ENCODE data around the gene GRK5.

Gene GRK5

GRCh38 chr10:119209035-119209735, 1.8 kb downstream of the GRK5 start:
- CTCF ChIA-PET, result interaction anchor here (0.6 to 4.6 kb wide), 14 partner anchors 9 to 280 kb away, joined by 3 to 27 read pairs (median 4); no protein-coding TSS in a partner anchor
- peak; percentile 76 for DNase-seq (ENCODE audit: extremely low spot score)
- no peak for TF ChIP-seq SUZ12 (IDR thresholded peaks at IDR 0.05)
- no peak for TF ChIP-seq PKNOX1 (IDR thresholded peaks at IDR 0.05)
- TF ChIP-seq ARNT (IDR thresholded peaks at IDR 0.05), result no peak
- no peak for TF ChIP-seq LEF1 (IDR thresholded peaks at IDR 0.05; ENCODE audit: borderline replicate concordance)
- TF ChIP-seq BHLHE40 (IDR thresholded peaks at IDR 0.05; ENCODE audit: borderline replicate concordance), result no peak
- no peak for TF ChIP-seq CTBP1 (IDR thresholded peaks at IDR 0.05; ENCODE audit: borderline replicate concordance)
- TF ChIP-seq FOXM1 (IDR thresholded peaks at IDR 0.05; ENCODE audit: borderline replicate concordance), result no peak
- TF ChIP-seq ELF4 (IDR thresholded peaks at IDR 0.05), result no peak
- TF ChIP-seq FOXK2 (IDR thresholded peaks at IDR 0.05), result no peak
- TF ChIP-seq L3MBTL2 (conservative IDR thresholded peaks at IDR 0.05), result no peak
- TF ChIP-seq HDGF (IDR thresholded peaks at IDR 0.05; ENCODE audit: borderline replicate concordance), result no peak
- TF ChIP-seq TARDBP (IDR thresholded peaks at IDR 0.05), result no peak
- TF ChIP-seq FOXA1 (IDR thresholded peaks at IDR 0.05), result no peak
- POLR2A ChIA-PET, result interaction anchor here (0.7 kb wide), 1 partner anchor 208 kb away, joined by 4 read pairs; no protein-coding TSS in a partner anchor

- POLR2A ChIA-PET, result interaction anchor here (0.7 kb wide), 1 partner anchor 207 kb away, joined by 4 read pairs; no protein-coding TSS in a partner anchor
Observed at GRCh38 chr10:119209736-119210355, 2.5 kb downstream of the GRK5 start.

DNA sequence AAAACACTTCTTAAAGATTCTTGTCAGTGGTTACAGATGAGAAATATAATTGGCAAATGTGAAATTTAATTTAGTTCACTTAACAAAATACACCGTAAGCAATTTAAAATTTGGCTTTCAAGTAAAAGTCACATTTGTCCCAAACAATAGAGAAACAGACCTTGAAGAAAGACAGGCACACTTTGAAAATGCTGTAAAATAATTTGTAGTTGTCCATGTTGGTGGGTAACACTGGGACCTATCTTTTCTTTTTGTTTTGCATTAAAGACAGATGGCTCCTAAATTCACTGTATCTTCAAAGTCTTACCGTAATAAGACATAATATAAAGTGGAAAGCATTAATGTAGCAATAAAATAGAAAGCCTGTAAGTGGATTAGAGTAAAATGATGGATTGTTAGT, 3.3 kb downstream of the GRK5 start:
- DNase-seq (ENCODE audit: extremely low spot score), result no peak
- POLR2A ChIA-PET, result interaction anchor here (0.8 kb wide), 1 partner anchor 165 kb away, joined by 3 read pairs; no protein-coding TSS in a partner anchor
- TF ChIP-seq FOXM1 (IDR thresholded peaks at IDR 0.05; ENCODE audit: borderline replicate concordance) (no peak), L3MBTL2 (conservative IDR thresholded peaks at IDR 0.05) (no peak), BHLHE40 (IDR thresholded peaks at IDR 0.05; ENCODE audit: borderline replicate concordance) (no peak), LEF1 (IDR thresholded peaks at IDR 0.05; ENCODE audit: borderline replicate concordance) (no peak), HDGF (IDR thresholded peaks at IDR 0.05; ENCODE audit: borderline replicate concordance) (no peak), SP1 (IDR thresholded peaks at IDR 0.05) (no peak), FOXK2 (IDR thresholded peaks at IDR 0.05) (no peak), SUZ12 (IDR thresholded peaks at IDR 0.05) (no peak), CTBP1 (IDR thresholded peaks at IDR 0.05; ENCODE audit: borderline replicate concordance) (no peak), ARNT (IDR thresholded peaks at IDR 0.05) (no peak), ELF4 (IDR thresholded peaks at IDR 0.05) (no peak), NFRKB (IDR thresholded peaks at IDR 0.05) (no peak), ZNF384 (IDR thresholded peaks at IDR 0.05) (no peak)
- CTCF ChIA-PET, result interaction anchor here (0.6 to 1.7 kb wide), 3 partner anchors 11 to 211 kb away, joined by 3 to 6 read pairs (median 3); no protein-coding TSS in a partner anchor

More at GRCh38 chr10:119209736-119210355, 2.5 kb downstream of the GRK5 start:
- DNase-seq (ENCODE audit: extremely low spot score), result no peak
- no peak for TF ChIP-seq ZNF384 (IDR thresholded peaks at IDR 0.05)
- TF ChIP-seq BHLHE40 (IDR thresholded peaks at IDR 0.05; ENCODE audit: borderline replicate concordance), result no peak
- TF ChIP-seq HDGF (IDR thresholded peaks at IDR 0.05; ENCODE audit: borderline replicate concordance), result no peak
- TF ChIP-seq L3MBTL2 (conservative IDR thresholded peaks at IDR 0.05), result no peak
- no peak for TF ChIP-seq SP1 (IDR thresholded peaks at IDR 0.05)
- TF ChIP-seq LEF1 (IDR thresholded peaks at IDR 0.05; ENCODE audit: borderline replicate concordance), result no peak
- TF ChIP-seq PKNOX1 (IDR thresholded peaks at IDR 0.05), result no peak
- TF ChIP-seq FOXK2 (IDR thresholded peaks at IDR 0.05), result no peak
- no peak for TF ChIP-seq FOXA1 (IDR thresholded peaks at IDR 0.05)
- no peak for TF ChIP-seq NFRKB (IDR thresholded peaks at IDR 0.05)
- TF ChIP-seq ARNT (IDR thresholded peaks at IDR 0.05), result no peak
- no peak for TF ChIP-seq SUZ12 (IDR thresholded peaks at IDR 0.05)
- TF ChIP-seq CTBP1 (IDR thresholded peaks at IDR 0.05; ENCODE audit: borderline replicate concordance), result no peak
- no peak for TF ChIP-seq ELF4 (IDR thresholded peaks at IDR 0.05)
- no peak for TF ChIP-seq FOXM1 (IDR thresholded peaks at IDR 0.05; ENCODE audit: borderline replicate concordance)
- TF ChIP-seq TARDBP (IDR thresholded peaks at IDR 0.05), result no peak
- CTCF ChIA-PET, result interaction anchor here (0.6 to 4.6 kb wide), 15 partner anchors 9 to 374 kb away, joined by 3 to 27 read pairs (median 4); no protein-coding TSS in a partner anchor

GRCh38 chr10:119211176-119211575, 3.8 kb downstream of the GRK5 start:
- CTCF ChIA-PET, result interaction anchor here (1.3 to 1.7 kb wide), 2 partner anchors 12 to 23 kb away, joined by 3 to 6 read pairs; no protein-coding TSS in a partner anchor
- no peak for DNase-seq (ENCODE audit: extremely low spot score)
- TF ChIP-seq L3MBTL2 (conservative IDR thresholded peaks at IDR 0.05) (no peak), FOXK2 (IDR thresholded peaks at IDR 0.05) (no peak), BHLHE40 (IDR thresholded peaks at IDR 0.05; ENCODE audit: borderline replicate concordance) (no peak), CTBP1 (IDR thresholded peaks at IDR 0.05; ENCODE audit: borderline replicate concordance) (no peak), FOXM1 (IDR thresholded peaks at IDR 0.05; ENCODE audit: borderline replicate concordance) (no peak), PKNOX1 (IDR thresholded peaks at IDR 0.05) (no peak), LEF1 (IDR thresholded peaks at IDR 0.05; ENCODE audit: borderline replicate concordance) (no peak), SUZ12 (IDR thresholded peaks at IDR 0.05) (no peak), FOXA1 (IDR thresholded peaks at IDR 0.05) (no peak)
- POLR2A ChIA-PET, result interaction anchor here (0.8 kb wide), 1 partner anchor 165 kb away, joined by 3 read pairs; no protein-coding TSS in a partner anchor

Data from HEK293T (cell line).